GM13976 (cell line): ENCODE data around the gene ITGB5.

Experiments used
- DNase-seq: peaks from one replicate; pipeline ENCODE4 v3.0.0; 2012; ENCODE audit warnings: low spot score
- in situ Hi-C: fragments of 300-500 bp; cut with MboI; formaldehyde crosslinking; loops from one replicate; pipeline ENCODE4 v1.12.0; 2022; ENCODE audit warnings: low sequenced_read_pairs, mixed read lengths, inconsistent platforms; ENCODE audit not compliant: unreplicated experiment
- TF ChIP-seq, protein P1 (sequence below): IDR thresholded peaks from 2 replicates; pipeline ENCODE4 v1.5.1; 2012; ENCODE audit warnings: borderline replicate concordance, mild to moderate bottlenecking; ENCODE audit not compliant: insufficient read depth; ENCODE audit errors: extremely low read depth, missing control alignments, control extremely low read depth

The ITGB5 gene

DNA sequence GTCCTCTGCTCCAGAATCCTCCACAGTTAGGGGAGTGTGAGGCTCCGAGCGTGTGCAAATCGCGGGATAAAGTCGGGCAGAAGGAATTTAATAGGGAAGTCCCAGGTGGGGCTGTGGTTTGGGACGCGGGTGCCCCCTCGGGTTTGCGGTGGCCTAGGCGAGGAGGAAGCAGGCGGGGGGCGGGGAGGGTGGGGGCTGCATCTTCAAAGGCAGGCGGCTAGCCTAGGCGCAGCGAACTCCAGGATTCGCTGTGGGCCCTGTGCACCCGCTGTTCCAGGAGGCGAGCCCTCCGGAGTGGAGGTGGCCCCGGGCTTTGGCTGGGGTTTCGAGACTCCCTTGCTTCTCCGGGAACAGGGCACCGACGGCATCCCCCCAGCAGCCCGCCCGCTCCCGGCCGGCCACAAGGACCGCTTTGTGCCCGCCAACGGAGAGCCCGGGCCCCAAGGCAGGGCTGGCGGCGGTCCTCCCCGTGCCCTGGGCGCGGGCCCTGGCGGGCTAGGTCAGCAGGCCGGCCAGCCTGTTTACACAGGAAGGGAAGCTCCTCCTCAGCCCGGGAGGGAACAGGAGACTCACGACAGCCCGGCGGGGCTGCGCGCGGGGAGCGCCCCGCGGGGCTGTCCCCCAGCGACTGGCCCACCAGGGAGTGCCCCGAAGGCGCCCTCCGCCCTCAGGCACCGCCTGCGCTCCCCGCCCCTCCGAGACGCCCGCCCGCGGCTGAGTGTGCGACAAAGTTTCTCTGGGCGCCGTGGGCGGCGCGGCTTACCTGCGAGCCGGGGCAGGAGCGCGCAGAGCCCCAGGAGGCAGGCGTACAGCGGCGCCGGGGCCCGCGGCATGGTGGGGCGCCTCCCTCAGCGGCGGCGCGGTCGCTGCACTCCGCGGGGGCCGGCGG, 753 bp downstream of the ITGB5 start:
- DNase-seq, result peak; percentile 67
- in situ Hi-C loops, result no loop called here
- TF ChIP-seq, protein P1, sequence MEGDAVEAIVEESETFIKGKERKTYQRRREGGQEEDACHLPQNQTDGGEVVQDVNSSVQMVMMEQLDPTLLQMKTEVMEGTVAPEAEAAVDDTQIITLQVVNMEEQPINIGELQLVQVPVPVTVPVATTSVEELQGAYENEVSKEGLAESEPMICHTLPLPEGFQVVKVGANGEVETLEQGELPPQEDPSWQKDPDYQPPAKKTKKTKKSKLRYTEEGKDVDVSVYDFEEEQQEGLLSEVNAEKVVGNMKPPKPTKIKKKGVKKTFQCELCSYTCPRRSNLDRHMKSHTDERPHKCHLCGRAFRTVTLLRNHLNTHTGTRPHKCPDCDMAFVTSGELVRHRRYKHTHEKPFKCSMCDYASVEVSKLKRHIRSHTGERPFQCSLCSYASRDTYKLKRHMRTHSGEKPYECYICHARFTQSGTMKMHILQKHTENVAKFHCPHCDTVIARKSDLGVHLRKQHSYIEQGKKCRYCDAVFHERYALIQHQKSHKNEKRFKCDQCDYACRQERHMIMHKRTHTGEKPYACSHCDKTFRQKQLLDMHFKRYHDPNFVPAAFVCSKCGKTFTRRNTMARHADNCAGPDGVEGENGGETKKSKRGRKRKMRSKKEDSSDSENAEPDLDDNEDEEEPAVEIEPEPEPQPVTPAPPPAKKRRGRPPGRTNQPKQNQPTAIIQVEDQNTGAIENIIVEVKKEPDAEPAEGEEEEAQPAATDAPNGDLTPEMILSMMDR, result no peak

DNA sequence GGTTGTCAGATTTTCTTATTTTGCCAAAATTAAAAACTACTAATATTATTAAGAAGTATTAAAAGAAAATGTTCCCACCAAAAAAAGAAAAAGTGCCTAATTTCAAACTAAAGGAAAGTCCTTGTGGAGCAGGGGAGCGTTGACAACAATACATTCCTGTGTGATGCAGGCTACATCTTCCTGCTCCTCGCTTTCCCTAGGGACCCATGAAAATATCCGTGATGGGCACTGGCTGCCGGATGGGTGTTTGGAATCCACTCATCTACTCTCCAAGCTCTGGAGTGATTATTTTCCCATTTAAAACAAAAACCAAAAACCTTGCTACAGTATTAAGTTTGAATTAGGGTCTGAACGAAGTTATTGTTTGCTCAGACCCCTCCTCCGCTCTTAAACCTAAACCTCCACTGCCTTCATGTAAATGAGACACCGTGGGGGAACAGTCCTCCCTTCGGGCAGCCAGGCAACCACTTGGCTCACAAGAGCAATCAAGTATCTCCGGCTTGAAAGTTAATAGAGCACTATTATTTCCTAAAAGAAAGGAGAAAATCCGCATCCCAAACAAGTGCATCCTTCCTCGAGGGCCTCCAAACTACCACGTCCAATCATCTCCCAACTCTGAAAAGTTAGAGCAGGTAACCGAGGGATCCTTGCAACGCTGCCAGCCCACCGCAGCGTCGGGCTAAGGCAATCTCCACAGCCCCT, 1.5 kb downstream of the ITGB5 start:
- TF ChIP-seq, protein P1, result no peak
- in situ Hi-C loops, result no loop called here
- no peak for DNase-seq

DNA sequence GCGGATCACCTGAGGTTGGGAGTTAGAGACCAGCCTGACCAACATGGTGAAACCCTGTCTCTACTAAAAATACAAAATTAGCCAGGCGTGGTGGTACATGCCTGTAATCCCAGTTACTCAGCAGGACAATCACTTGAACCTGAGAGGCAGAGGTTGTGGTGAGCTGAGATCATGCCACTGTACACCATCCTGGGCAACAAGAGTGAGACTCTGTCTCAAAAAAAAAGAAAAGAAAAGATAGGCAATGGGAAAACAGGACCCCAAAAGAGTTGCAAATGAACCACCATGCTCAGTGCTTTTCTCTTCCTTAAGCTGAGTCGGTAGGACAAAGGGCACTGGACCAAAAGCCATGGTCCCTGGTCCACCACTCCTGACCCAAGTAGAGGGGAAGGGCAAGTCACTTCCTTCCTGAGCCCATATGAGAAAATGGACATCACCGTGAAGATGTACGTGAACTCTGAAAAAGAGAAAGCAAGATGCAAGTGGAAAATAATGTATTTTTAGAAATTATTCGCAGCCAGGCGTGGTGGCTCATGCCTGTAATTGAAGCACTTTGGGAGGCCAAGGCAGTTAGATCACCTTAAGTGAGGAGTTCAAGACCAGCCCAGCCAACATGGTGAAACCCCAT, 2.6 kb downstream of the ITGB5 start:
- DNase-seq, result no peak
- TF ChIP-seq, protein P1, result no peak
- in situ Hi-C loops, result no loop called here

DNA sequence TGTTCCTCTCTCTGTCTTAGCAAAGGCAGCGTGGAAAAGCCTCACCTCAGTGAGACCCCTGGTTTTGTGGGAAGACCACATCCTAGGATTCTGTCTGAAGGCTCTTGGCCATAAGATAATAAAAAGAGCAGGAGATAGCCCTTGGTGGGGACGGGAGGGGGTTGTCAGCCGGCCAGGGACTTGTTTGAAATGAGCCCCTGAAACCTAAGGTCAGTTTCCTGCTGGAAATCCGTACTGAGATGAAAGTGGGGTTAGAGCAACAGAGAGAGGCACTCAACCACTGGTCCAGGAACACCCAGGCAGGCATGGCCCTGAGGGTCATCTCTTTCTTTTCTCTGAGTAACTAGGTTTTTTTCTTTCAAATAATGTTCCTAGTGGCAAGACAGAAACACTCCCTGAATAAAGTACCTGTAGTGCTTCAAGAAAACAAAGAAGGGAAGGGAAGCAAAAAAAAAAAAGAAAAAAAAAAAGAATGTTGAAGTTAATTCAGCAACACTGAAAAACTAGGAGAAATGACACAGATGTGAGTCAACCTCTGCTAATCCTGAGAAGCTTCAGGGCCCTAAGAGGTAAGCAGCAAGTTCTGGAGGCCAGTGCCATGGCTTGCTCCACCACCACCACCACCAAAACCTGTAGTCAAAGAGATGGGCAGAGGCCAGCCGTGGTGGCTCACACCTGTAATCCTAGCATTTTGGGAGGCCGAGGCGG, 3.2 kb downstream of the ITGB5 start:
- TF ChIP-seq, protein P1, result no peak
- in situ Hi-C loops, result no loop called here

DNA sequence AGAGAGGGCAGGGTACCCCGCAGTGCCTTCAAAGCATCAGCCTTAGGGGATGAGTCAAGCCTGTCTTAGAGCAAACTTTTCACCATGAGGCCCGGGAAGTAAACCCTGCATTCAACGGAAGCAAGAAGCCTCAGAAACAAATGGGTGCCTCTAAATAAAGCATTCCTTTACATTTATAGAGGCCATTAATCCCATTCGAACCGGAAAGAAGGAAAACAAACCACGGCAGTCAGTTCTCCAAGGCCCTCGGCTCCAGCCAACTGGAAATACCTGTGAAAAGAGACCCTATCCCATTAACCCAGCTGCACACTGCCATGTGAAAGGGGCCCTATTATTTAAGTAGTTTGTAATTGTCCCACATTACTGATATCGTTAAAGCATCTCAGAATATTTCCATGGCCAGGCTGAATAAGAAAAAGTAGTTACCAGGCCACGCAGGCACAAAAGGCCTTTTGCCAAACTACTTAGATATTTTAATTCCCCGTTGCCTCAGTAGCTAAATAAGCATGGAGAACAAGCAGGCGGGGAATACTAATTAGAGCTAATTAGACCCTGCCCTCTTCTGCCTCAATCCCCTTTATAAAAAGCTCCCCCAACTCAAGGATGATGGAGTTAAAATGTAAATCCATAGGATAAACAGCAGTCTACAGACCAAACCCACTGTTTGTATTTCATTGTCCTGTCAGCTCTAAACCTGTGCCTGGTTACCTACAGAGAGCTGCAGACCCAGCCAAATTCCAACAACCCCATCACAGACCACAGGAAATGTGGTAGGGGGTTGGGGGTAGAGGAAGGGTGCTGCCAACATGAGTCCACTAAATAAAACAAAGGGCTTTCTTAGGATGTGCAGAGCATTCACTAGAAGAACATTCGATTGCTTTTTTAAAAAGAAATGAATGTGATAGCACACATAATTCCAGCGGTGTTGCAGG, 4.1 kb downstream of the ITGB5 start:
- TF ChIP-seq, protein P1, result no peak
- DNase-seq, result no peak
- in situ Hi-C loops, result no loop called here

More for the DNA sequence above, 3.2 kb downstream of the ITGB5 start:
- no peak for DNase-seq
